8988T (cell line): Measurements from ENCODE around the gene SEPTIN2.
"Not testable (repeated sequence)": the region's sequence is repeated elsewhere in the genome, so short reads cannot be mapped to it uniquely, and the experiment has no call there.

Experiments used
- DNase-seq: peaks from one replicate; pipeline ENCODE4 v3.0.0; 2011

SEPTIN2 gene

DNA sequence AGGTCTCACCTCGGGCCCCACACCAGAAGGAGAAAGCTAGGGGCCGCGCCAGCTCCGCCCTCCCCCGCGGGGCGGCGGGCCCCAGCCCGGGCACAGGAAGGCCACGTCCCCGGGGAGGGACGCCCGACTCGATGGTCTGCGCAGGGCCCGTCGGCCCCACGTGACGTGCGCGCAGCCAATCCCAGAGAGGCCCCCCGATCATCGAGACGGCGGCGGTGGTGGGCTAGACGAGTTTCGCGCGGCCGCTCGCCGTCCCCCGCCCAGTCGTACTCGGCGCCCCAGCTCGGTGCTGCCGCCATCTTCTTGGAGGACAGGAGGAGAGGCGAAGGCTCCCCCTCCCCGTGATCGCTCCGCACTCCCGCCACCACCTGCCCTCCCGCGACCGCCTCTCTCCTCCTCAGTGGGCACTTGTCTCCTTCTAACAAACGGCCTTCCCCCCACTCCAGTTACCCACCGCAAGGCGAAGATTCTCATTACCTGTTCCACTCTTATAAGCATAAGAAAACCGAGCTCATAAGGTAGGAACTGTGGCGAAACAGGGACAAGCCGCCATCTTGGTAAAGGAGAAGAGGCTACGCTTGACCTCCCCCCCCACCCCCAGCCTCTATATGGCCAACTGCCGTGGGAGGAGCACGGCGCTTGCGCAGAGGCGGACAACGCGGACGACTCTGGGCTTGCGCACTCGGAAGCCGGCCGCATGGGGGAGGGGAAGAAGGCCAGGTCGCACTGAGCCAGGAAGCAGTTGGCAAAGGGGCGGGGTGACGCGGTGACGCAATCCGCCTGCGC is 439 bp upstream of the SEPTIN2 start, which contains the start of gene HDLBP:
HDLBP (minus strand) TSS at position 580 of the 786 bp plus-strand sequence. CDS start 48,803 bp downstream, outside the sequence.
- DNase-seq, result peak; percentile 92

GRCh38 chr2:241316825-241317224 is 1.1 kb downstream of the SEPTIN2 start:
- DNase-seq, result no peak

DNA sequence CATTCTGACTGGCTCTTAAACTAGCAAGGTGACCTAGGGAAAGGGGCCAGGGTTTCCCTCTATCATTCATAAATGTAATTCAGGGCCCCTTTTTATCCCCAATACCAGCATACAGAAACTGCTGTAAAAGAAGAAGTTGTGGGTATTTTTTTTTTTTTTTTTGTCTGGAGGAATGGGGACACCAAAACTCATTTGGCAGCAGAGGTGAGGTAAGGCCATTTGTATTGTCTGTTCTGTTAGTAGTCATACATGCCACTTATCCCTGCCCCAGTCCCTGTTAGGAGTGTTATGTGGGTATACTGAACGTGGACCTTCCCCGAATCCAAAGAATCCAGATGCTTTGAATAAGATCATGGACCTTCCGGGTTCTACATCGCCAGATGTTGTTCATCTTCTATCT is 1.7 kb downstream of the SEPTIN2 start:
- no peak for DNase-seq

GRCh38 chr2:241318830-241319229 is 3.1 kb downstream of the SEPTIN2 start:
- DNase-seq, result not testable (repeated sequence)

DNA sequence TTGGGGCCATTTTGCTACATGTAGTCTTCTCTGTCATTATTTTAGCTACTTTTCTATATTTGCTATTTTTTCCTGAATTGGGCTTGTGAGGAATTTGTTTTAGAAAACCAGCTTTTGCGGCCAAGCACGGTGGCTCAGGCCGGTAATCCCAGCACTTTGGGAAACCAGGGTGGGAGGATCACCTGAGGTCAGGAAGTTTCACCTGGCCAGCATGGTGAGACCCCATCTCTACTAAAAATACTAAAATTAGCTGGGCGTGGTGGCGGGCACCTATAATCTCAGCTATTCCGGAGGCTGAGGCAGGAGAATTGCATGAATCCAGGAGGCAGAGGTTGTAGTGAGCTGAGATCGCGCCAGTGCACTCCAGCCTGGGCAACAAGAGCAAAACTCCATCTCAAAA is 4.7 kb downstream of the SEPTIN2 start:
- no peak for DNase-seq

GRCh38 chr2:241321033-241321432 is 5.3 kb downstream of the SEPTIN2 start:
- DNase-seq, result no peak

- no peak for DNase-seq
Observed at GRCh38 chr2:241321886-241322285, 6.2 kb downstream of the SEPTIN2 start.

DNA sequence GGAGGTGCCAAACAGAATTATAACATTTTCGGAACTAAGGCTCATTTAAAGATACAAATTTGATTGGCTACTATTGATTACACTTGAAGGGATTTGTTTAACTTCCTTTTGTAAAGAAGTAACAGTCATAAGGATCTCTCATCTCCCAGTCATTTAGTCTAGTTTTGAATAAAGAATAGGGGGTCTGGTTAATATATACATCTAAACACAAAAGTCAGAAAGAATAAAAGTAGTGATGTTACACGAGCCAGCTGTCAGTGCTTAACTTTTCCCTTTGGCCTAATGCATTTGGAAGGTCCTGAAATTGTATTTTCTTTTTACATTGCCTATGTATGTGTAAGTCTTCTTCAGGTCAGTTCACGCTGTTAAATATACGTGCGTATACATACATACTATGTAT is 8.1 kb downstream of the SEPTIN2 start:
- no peak for DNase-seq

GRCh38 chr2:241324775-241325174 is 9.1 kb downstream of the SEPTIN2 start:
- DNase-seq, result no peak

GRCh38 chr2:241325257-241325656 is 9.5 kb downstream of the SEPTIN2 start:
- DNase-seq, result no peak

GRCh38 chr2:241329669-241330615 is 14.2 kb downstream of the SEPTIN2 start:
- no peak for DNase-seq

DNA sequence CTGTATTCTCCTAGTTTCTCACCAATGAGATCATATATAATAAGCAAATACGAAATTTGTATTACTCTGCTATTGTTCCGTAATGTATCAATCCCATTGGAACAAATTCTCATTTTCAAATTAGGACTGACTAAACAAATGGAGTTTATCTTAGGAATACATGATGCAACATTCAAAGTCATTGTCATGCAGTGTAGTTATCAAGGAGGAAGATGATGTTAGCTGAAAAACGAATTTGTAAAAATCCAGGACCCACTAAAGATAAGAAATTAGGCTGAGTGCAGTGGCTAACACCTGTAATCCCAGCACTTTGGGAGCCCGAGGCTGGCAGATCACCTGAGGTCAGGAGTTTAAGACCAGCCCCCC is 14.9 kb downstream of the SEPTIN2 start:
- DNase-seq, result no peak

DNA sequence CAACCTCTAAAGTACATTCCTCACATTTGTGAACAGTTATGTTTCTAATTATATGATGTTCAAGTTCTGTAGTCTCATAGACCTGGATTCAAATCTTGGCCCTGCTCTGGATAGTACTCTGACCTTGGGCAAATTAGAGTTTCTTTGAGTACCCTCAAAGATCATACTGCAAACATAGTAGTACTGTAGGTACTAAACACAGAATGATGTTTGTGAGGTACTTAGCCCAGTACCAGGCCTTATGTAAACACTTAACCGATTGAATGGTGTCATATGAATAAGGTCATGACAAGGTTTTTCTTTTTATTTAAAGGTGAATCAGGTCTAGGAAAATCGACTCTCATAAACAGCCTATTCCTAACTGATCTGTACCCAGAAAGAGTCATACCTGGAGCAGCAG is 19.1 kb downstream of the SEPTIN2 start:
- DNase-seq, result no peak

GRCh38 chr2:241339839-241340630 is 24.3 kb downstream of the SEPTIN2 start:
- no peak for DNase-seq

GRCh38 chr2:241340631-241341163 is 25.0 kb downstream of the SEPTIN2 start:
- no peak for DNase-seq

DNA sequence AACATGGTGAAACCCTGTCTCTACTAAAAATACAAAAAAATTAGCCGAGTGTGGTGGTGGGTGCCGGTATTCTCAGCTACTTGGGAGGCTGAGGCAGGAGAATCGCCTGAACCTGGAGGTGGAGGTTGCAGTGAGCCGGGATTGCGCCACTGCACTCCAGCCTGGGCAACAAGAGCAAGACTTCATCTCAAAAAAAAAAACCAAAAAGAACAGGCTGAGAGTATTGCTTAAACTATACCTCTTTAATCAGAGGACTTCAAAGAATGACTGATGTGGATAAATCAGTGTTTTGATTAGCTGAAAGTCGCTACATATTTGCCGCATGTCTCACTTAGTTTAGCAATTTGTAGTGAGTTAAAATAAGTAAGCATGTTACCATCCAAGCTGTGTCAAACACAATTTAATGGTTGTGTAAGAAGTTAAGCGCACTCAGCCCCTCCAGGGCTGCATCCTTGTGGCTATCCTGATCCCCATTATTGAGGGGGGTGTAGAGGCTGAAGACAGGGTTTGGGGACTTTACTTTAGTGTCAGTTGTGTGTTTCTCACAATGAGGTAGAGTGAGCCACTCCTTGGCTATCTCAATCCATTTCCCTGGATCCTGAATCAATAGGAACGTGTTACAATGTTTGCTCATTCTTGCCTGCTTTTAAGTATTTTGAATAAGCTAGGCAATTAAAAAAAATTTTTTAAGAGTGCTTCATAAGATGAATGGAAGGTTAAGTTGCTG is 29.4 kb downstream of the SEPTIN2 start:
- no peak for DNase-seq

- no peak for DNase-seq
Observed at GRCh38 chr2:241349941-241350340, 34.2 kb downstream of the SEPTIN2 start.

GRCh38 chr2:241350530-241350877 is 34.8 kb downstream of the SEPTIN2 start:
- no peak for DNase-seq

- DNase-seq, result no peak
Observed at GRCh38 chr2:241350878-241351639, 35.3 kb downstream of the SEPTIN2 start.

GRCh38 chr2:241351640-241352031 is 35.9 kb downstream of the SEPTIN2 start:
- DNase-seq, result no peak

- no peak for DNase-seq
Observed at GRCh38 chr2:241352227-241352626, 36.5 kb downstream of the SEPTIN2 start.
